Measurements from ENCODE around the gene TECPR2. TPM values are rescaled to one million over a fixed set of nuclear protein-coding genes. Genes with fewer than 3 reads are reported as not detected.
A peak's percentile ranks its signal among the peaks of the same experiment; 100 is the strongest.

The TECPR2 gene
- total and polyA plus RNA-seq, 8 donors = 3.3 to 18.2 (median 10.5) TPM

- no peaks in the 10 kb centered on the region for H3K27me3 ChIP-seq
- no peaks in the 10 kb centered on the region for H3K9me3 ChIP-seq
- 80 to 86% methylated on average over 21 of the region's 21 CpGs for WGBS, 2 donors
- ATAC-seq (no peak), FAIRE-seq (no peak), DNase-seq (no peak)
- intact Hi-C loops (cut with DNase I) = loop anchor here in 2 of 3 donors (5.0 kb wide), 2 partner anchors 67 to 77 kb away; no protein-coding TSS in a partner anchor
- H3K36me3 ChIP-seq = no peaks in the 10 kb centered on the region
- no peak overlapping the region for H3K27ac ChIP-seq
- no peak for TF ChIP-seq CTCF (IDR thresholded peaks at IDR 0.05)
- no peak overlapping the region for H3K4me3 ChIP-seq
- H3K4me1 ChIP-seq = no peaks in the 10 kb centered on the region
These were observed 151.4 kb downstream of the TECPR2 start for GRCh38 chr14:102513899-102514772.

- no peak overlapping the region for H3K27ac ChIP-seq
- no peaks in the 10 kb centered on the region for H3K36me3 ChIP-seq
- intact Hi-C loops (cut with DNase I) = loop anchor here in 2 of 3 donors (5.0 kb wide), 2 partner anchors 68 to 78 kb away; no protein-coding TSS in a partner anchor
These were observed 152.4 kb downstream of the TECPR2 start for GRCh38 chr14:102514987-102515733.

GRCh38 chr14:102516531-102517391 is 154.0 kb downstream of the TECPR2 start:
- WGBS, 2 donors = 1% methylated on average over 49 to 95 of the region's 95 CpGs
- peak overlapping the region; percentile 61 to 88 (median 82) for H3K4me3 ChIP-seq
- peak overlapping the region in 1 of 4 donors; percentile 28 for H3K27ac ChIP-seq
- no peaks in the 10 kb centered on the region for H3K36me3 ChIP-seq
- no peaks in the 10 kb centered on the region for H3K9me3 ChIP-seq
- FAIRE-seq (no peak), ATAC-seq (peak; percentile 88 to 94 (median 92)), DNase-seq (peak; percentile 41 to 91 (median 70))
- H3K27me3 ChIP-seq = no peaks in the 10 kb centered on the region
- no peaks in the 10 kb centered on the region for H3K4me1 ChIP-seq
- intact Hi-C loops (cut with DNase I) = no loop called here
- TF ChIP-seq CTCF (IDR thresholded peaks at IDR 0.05) = peak; percentile 84 to 90 (median 88)

More at GRCh38 chr14:102514987-102515733, 152.4 kb downstream of the TECPR2 start:
- Histone ChIP-seq H3K27me3 (no peaks in the 10 kb centered on the region), H3K9me3 (no peaks in the 10 kb centered on the region), H3K4me3 (no peak overlapping the region), H3K4me1 (no peaks in the 10 kb centered on the region)
- ATAC-seq (no peak), FAIRE-seq (no peak), DNase-seq (no peak)
- TF ChIP-seq CTCF (IDR thresholded peaks at IDR 0.05) = no peak
- 82% methylated on average over 12 of the region's 12 CpGs for WGBS, 2 donors

GRCh38 chr14:102517392-102518062 is 154.8 kb downstream of the TECPR2 start:
- H3K27me3 ChIP-seq = no peaks in the 10 kb centered on the region
- no peaks in the 10 kb centered on the region for H3K9me3 ChIP-seq
- DNase-seq = peak in 2 of 6 donors; percentile 67 to 80
- no peaks in the 10 kb centered on the region for H3K4me1 ChIP-seq
- FAIRE-seq = no peak
- peak overlapping the region in 1 of 4 donors; percentile 28 for H3K27ac ChIP-seq
- ATAC-seq = peak; percentile 10 to 34 (median 20)
- H3K36me3 ChIP-seq = no peaks in the 10 kb centered on the region
- no peak for TF ChIP-seq CTCF (IDR thresholded peaks at IDR 0.05)
- H3K4me3 ChIP-seq = peak overlapping the region; percentile 61 to 88 (median 82)
- intact Hi-C loops (cut with DNase I) = no loop called here
- 27 to 44% methylated on average over 24 to 37 of the region's 37 CpGs for WGBS, 2 donors

Measured in pancreas (tissue), 10 donors.